GM19372 (cell line): ENCODE measurements around the gene KBTBD13.
"Not testable (repeated sequence)": the region's sequence is repeated elsewhere in the genome, so short reads cannot be mapped to it uniquely, and the experiment has no call there.

ENCODE experiments used
- ATAC-seq: cut with Tn5 transposase; IDR thresholded peaks from one replicate; pipeline ENCODE4 v1.9.1; 2021; ENCODE audit warnings: mild to moderate bottlenecking, low read depth, moderate library complexity; ENCODE audit not compliant: unreplicated experiment

KBTBD13 gene

DNA sequence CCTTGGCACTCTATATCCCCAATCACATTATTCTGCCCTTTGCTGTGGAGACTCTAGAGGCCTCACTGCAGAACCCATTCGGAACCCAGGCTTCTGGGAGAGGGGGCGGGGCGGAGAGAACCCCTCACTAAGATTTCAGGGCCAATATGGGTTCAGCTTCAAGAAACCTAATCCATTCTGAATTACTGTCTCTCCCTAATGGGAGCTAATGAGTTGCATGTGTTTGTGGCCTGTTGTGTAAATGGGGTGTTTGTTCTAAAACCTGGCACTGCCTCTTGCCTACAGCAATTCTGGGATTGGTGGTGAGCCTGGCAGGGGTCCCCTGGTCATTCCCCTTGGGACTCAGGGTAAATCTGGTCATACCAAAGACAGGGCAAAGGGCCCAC lies 8.2 kb upstream of the KBTBD13 start:
- ATAC-seq, result no peak

DNA sequence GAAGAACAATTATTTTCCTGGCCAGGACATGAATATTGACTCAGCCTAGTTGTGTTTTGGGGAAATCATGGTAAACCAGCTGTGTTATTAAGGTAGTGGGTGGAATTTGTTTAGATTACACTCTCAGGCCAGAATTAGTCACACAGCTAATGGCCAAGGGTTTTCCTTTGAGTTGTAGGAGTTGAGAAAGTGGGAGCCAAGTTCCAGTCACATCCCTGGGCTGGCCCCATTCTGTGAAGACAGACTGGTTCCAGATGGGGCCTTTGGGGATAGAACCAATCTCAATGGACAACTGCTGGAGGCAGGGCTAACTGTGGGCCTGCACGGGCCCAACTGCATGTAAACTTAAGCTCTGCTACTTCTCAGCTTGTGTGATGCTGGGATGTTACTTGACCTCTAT lies 7.4 kb upstream of the KBTBD13 start:
- ATAC-seq, result no peak

DNA sequence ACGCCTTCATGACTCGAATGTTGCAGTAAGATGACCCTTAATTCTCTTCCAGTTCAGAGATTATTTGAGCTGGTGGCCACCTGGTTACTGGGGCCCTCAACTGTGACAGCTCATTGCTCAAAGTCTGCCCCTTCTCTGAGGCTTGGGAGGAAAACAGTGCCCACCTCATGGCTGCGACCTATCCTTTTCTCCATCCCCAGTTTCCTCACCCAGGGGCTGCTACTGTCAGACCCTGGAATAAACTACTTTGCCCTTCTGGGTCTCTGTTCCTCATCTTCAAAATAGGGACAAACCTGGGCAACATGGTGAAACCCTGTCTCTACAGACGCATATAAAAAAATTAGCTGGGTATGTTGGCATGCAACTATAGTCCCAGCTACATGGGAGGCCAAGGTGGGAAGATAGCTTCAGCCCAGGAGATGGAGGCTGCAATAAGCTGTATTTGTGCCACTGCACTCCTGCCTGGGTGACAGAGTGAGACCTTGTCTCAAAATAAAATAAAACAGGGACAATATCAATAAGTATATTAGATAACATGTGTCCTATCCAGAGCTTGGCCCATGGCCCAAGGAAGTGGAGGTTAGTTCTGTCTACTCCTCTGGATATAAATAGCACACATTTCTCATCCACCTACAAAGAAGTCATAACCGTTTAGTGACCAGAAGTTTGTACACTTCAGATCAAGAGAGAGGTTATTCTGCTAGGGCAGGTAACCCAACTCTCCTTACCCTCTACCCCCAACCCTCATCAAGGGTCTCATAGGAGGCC lies 6.6 kb upstream of the KBTBD13 start:
- ATAC-seq, result no peak

DNA sequence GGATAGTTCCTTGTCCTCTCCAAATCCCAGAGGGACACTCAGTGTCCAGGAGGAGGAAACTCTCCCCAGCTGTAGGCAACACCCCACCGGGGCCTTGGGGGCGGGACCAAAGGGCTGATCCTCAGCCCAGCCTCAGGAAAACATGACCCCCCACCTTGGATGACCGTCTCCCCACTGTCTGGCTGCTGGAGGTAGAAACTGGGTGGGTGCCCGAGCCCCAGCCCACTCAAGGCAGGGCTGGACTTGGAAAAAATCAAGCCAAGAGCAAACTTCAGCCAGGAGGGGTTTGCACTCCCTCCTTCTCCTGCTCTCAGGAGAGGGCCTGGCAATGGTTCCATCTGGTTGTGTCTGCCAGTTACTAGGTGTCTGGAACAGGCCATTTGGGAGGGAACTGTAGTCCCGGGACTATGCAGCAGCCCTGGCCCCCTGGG lies 5.2 kb upstream of the KBTBD13 start:
- no peak for ATAC-seq

DNA sequence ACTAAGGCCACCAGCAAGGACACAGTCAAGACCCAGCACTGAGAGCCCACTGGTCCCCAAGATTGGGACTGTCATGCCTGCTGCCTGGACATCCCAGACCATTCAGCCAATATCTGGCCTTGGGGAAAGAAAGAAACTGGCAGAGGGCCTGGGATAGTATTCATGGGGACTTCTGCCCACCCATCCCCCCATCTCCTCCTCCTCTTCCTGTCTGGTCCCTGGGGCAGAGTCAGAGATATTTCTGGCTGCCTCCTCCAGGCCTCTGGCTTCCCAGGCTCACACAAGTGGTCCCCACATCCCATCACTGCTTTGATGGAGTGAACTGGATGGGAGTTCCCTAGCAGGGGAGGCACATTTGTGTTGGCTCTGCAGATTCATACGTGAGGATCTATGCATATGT lies 4.5 kb upstream of the KBTBD13 start:
- ATAC-seq, result no peak

DNA sequence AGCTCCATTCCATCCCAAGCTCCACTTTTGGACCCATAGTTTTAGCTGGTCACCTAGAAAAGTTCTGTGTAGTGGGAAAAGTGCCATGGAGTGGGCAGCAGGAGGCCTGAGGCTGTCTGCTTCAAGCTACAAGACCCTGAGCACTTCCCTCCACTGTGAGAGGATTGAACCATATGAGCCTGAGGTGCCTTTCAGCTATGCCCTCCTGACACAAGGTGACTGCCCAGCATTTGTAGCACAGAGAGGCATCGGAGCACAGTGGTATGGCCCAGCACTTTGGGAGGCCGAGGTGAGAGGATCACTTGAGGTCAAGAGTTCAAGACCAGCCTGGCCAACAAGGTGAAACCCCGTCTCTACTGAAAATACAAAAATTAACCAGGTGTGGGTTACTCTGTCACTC lies 3.9 kb upstream of the KBTBD13 start:
- no peak for ATAC-seq

GRCh38 chr15:65074946-65075345 lies 1.6 kb upstream of the KBTBD13 start:
- ATAC-seq, result not testable (repeated sequence)

GRCh38 chr15:65075607-65076395 lies 745 bp upstream of the KBTBD13 start:
- ATAC-seq, result not testable (repeated sequence)

DNA sequence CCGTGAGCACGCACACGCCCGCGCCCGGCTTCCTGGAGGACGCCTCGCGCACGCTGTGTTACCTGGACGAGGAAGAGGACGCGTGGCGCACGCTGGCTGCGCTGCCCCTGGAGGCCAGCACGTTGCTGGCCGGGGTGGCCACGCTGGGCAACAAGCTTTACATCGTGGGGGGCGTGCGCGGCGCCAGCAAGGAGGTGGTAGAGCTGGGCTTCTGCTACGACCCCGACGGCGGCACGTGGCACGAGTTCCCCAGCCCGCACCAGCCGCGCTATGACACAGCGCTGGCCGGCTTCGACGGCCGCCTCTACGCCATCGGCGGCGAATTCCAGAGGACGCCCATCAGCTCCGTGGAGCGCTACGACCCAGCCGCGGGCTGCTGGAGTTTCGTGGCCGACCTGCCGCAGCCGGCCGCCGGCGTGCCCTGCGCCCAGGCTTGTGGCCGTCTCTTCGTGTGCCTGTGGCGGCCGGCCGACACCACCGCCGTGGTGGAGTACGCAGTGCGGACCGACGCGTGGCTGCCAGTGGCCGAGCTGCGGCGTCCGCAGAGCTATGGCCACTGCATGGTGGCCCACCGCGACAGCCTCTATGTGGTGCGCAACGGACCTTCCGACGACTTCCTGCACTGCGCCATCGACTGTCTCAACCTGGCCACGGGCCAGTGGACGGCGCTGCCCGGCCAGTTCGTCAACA lies 890 bp downstream of the KBTBD13 start:
- no peak for ATAC-seq

DNA sequence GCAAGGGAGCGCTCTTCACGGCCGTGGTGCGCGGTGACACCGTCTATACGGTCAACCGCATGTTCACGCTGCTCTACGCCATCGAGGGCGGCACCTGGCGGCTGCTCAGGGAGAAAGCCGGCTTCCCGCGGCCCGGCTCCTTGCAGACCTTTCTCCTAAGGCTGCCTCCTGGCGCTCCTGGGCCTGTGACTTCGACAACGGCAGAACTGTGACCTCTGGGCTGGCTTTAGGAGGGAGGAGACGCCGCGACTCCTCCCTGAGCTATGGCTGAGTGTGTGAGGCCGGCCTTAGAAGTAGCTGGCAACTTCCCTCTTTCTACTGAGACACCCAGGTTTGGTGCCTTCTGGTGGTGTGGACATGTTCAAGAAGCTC lies 1.4 kb downstream of the KBTBD13 start:
- no peak for ATAC-seq

GRCh38 chr15:65079580-65079979 lies 3.0 kb downstream of the KBTBD13 start:
- ATAC-seq, result no peak

GRCh38 chr15:65081270-65081669 lies 4.7 kb downstream of the KBTBD13 start:
- no peak for ATAC-seq

GRCh38 chr15:65081758-65082157 lies 5.2 kb downstream of the KBTBD13 start:
- ATAC-seq, result no peak

DNA sequence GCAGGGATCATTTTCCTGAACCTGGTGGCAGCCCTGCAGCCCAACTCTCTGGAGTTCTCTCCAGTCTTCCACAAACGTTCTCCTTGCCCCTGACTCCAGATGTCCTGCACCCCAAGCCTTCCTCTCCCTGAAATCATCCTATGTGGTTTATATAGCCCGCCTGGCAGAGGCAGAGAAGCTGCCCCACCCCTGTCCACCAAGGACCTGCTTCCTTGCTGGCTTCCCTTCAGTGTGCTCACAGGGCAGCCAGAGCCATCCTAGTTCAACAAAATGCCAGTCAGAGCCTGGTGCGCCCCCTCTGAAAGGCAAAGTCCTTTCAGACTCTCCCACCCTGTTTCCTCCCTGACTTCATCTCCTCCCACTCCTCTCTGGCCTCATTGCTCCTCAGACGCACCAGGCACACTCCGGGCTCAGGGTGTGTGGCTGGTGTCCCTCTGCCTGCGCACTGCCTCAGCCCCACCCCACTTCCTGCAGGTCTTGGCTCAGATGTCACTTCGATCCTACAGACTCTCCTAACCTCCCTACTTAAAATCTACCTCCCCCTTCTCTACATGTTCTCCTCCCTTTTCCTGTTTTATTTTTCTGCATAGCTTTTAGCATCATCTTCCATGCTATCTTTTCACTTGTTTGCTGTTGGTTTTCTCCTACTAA lies 5.9 kb downstream of the KBTBD13 start:
- no peak for ATAC-seq

- ATAC-seq, result no peak
Observed at GRCh38 chr15:65083262-65083701, 6.7 kb downstream of the KBTBD13 start.

DNA sequence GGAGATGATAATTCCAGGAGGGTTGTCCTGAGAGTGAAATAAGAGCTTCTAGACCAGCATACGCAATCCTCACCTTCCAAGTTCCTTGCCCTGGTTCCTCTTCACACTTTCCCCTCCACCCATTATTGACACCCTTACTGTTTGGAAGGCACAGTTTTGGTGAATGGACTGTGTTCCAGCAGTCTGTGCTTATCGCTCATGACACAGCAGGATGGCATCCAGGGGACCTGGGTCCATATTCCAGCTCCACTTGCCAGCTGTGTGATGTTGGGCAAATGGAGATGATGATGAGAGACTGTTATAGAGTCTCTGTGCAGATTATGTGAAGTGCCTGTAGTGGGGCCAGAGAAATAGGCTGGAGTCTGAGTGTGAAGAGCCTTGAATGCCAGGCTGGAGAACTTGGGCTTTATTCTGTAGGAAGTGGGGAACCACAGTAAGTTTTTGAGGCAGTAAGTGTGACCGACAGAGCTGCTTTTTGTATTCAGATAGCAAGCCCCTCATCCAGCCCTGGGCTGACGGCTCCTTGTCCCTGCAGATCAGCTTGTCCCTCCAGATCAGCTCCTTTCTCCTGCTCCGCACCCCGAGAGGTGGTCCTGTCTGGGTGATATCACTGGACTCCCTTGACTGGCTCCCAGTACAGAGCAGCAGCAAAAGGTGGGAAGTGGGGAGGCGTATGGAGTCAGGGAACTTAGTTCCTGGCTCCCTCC lies 8.1 kb downstream of the KBTBD13 start:
- no peak for ATAC-seq

DNA sequence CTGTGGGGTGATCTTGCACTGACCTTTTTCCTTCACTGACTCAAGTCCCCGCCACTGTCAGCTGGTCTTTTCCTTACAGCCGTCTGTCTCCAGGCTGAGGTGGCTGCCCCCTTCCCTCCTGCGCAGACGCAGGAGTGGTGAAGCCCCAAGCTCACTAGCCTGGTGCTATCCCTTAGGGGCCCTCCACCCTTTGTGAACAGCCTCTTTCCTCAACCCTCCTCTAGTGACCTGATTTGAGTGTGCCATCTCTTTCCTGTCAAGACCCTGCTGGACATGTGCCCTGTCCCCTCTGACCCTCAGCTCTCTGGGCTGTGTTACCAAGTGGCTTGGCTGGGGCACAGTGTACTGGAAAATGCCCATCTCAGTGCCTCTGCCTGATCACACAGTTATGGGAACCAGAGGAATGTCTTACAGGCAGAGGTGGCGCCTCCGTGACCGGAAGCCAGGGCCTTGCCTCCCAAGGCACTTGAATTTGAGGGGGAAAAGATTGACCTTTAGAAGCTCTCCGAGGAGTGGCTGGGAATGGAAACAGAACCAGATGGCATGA lies 8.7 kb downstream of the KBTBD13 start:
- ATAC-seq, result no peak

DNA sequence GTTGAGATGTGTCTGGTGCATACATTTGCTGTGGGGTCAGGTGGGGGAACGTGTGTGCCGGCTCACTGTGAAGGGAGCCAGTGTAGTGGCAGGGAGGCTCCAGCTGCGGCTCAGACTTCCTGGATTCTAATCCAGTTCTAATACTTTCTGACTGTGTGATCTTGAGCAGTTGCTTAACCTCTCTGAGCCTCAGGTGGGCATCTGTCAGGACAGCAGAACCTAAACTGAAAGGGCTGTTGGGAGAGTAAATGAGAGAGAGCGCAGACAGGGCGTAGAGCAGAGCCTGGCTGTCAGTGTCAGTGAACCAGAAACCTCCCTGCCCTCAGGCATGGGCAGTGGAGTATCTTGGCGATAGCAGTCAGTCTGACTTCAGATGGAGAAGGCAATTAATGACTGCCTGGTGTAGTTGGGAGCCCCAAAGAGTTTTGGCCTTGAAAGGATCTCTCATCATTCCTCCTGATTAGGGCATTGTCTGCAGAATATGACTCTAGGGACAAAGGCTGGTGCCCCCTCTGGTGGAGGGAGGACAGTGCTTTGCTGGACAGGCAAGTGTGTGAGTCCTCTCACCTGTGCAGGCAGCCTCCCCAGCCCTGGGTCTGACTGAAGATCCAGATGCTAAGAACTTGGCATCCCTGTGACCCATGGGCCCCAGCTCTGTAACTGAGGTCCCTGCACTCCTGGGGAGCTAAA lies 9.6 kb downstream of the KBTBD13 start:
- no peak for ATAC-seq

- ATAC-seq, result no peak
Observed at GRCh38 chr15:65086680-65087111, 10.2 kb downstream of the KBTBD13 start.
